Measurements from ENCODE around the gene PITRM1.
"Not testable (repeated sequence)": the region's sequence is repeated elsewhere in the genome, so short reads cannot be mapped to it uniquely, and the experiment has no call there.

The PITRM1 gene

DNA sequence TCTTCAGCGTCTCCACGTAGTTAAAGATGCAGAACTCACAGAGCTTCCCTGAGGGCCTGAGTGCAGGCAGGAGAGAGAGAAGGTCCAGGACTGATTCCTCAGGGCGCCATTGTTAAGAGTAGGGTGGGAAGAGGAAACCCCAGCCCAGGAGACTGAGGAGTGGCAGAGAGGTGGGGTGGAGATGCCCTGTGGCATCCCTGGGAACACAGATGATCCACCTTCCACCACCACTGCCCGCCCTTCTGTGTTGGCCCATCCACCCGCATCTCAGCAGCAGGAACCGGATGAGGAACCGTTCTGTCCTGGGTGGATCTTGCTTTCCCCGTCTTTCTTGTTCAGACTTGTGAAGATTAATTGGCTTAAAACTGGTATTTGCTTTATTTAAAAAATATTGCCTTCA, 56.9 kb downstream of the PITRM1 start:
- no peak for DNase-seq

DNA sequence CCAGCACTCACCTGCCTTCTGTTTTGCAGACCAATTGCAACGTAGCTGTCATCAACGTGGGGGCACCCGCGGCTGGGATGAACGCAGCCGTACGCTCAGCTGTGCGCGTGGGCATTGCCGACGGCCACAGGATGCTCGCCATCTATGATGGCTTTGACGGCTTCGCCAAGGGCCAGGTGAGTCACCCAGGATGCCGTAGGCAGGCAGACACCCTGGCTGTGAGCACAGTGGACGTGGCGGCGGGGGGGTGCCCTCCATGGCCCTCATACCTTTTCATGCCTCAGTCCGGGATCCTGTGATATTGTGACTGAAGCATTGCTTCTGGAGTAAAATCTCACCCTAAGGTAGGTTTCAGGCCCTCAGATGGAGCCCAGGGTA, 59.2 kb downstream of the PITRM1 start:
- no peak for DNase-seq

DNA sequence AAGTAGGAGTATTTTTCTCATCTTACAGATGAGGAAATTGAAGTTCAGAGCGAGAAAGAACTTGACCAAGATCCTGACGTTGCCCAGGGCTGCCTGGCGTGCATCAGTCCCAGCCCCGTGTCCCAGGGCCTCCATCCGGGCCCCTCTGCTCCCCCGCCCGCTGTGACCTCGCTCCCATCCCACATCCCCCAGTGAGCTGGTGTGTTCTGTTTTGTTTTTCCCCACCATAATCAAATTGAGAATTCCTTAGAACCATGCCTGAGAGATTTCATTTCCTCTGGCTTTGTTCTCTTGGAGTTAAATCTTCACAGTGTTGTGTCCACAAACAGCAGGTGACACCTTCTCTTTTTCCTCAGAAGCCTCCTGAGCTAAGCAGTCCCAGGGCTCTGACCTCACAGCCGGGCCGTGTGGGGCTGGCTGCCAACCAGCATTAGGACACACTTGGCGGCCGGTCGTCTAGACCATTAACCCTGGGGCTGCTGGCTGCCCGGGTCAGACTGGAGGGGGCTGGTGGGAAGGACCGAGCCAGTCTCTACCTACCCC, 60.9 kb downstream of the PITRM1 start:
- no peak for DNase-seq

DNA sequence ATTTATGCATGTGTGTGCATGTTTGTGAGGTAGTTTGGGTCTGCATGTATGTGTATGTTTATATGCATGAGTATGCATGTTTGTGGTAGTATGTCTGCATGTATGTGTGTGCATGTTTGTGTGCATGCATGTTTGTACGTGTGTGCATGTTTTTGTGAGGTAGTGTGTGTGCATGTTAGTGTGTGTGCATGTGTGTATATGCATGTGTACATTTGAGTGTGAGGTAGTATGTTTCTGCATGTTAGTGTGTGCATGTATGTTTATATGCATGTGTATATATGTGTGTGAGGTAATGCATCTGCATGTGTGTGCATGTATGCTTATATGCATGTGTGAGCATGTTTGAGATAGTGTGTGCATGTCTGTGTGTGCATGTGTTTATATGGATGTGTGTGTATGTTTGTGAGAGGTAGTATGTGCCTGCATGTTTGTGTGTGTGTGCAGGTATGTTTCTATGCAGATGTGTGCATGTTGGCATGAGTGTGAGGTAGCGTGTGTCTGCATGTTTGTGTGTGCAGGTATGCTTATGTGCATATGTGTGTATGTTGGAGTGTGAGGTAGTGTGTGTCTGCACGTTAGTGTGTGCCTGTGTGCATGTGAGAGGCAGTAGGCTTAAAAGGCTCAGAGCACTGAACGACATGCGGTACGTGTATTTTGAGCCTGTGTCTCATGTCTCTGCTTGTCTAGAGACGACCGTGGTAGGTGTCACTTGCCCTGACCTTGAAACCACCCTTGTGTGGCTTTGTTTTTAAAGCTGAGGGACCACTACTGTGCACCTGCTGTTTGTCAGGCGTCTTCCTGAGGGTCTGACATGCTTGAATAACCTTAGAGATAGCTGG, 61.6 kb downstream of the PITRM1 start:
- DNase-seq = no peak

DNA sequence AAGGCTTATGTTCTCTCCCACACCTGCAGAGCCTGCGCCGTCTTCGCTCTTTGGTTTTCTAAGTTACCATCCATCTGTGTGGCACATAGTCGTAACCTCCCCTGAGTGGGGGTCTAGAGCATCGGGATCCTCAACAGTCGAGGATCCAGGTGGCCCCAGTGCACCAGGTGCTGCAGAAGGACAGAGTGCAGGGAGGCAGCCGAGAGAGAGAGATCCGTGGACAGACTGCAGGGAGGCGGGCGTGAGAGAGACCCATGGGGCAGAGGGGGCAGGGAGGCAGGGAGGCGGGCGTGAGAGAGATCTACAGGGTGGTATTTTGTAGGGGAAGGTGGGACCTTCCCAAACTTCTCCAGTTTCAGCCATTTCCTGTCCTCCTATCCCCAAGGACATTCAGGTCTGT, 62.9 kb downstream of the PITRM1 start:
- DNase-seq = no peak

DNA sequence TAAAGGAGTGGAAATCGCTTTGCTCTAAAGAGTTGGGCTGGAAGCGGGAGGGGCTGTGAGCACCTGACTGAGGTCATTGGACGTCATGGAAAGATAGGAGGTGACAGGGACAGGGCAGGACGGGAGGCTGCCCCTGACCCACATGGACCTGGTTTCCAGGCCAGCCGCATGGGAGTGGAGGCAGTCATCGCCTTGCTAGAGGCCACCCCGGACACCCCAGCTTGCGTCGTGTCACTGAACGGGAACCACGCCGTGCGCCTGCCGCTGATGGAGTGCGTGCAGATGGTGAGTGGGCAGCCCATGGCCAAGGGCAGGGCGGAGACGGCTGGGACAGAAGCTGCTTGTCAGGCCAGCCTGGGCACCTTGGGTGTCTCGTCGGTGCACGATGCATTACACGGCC, 63.4 kb downstream of the PITRM1 start:
- DNase-seq = no peak

DNA sequence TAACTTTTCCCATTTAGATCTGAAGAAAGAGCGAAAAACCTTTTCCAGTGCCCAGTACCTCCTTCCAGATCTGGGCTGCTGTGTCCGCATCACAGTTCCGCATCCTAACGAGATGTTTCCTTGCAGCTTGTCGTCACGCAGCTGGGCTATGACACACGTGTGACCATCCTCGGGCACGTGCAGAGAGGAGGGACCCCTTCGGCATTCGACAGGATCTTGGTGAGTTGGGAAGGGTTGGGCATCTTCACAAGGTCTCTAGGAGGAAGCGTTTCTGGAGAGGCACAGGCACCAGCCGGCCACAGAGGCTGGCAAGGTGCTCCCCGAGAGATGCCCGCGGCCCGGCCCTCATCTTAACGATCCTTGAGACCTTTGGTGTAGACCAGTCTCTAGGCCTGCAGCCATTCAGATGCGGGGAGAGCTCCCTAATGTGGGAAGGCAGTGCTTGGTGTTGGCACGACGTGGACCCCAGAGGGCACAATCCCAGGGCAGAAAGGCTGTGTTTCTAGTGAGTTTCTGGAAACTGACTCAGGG, 63.9 kb downstream of the PITRM1 start:
- DNase-seq = no peak

DNA sequence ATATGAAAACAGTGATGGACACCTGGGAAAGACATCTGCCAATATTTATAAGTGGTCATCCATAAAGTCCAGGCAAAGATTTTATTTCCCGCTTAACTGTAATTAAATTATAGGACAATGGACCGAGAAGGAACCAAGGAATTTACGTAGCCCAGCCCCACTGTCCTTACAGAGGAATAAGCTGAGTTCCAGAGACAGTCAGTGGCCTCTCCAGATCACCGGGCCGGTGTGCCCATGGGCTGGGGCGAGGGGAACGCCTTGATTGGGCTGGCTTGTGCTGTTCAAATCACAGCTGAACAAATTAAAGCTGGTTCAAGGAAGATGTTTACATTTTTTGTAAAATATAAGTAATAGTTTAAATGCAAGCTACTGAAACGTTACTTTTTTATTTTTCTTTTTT, 64.5 kb downstream of the PITRM1 start:
- DNase-seq = no peak

DNA sequence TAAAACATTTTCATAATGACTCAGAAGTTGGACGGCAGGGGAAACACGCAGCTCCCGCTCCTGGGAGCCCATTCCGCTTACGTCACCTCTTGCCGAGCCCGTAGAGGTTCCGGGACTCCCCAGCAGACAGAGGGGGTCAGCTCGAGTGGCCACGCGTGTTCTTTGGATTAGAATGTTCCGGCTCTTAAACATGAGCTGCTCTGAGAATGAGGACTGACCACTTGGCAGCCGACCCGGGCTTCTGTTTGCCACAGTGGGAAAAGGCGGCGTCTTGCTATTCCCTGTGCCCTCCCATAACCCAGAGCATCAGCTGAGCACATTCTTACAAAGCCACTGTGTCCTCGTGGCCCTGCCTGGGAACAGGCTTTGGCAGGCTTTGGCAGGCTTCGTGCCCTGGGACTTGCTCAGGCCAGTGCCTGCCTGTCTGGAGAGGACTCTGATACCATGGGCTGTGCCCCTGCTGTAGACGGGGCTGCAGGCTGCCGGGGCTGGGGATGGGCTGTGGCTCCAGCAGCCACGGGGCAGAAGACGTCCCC, 65.1 kb downstream of the PITRM1 start:
- DNase-seq = no peak

DNA sequence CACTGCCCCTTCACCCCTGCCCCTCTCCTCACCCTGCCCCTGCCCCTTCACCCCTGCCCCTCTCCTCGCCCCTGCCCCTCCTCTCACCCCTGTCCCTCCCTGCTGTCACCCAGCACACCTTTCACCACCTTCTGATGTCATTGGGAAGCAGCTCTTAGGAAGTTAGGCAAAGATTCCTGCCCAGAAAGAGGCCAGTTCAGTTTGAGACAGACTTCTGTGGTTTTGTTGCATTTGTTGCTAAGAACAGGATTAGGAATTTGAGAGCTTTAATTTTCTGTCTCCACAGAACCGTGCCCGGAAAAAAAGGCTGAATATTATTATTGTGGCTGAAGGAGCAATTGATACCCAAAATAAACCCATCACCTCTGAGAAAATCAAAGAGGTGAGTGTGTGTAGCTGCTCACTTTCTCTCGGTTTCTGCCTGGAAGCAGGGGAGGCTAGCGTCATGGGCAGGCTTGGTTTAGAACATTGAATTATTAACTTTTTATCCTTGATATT, 65.6 kb downstream of the PITRM1 start:
- DNase-seq = no peak

DNA sequence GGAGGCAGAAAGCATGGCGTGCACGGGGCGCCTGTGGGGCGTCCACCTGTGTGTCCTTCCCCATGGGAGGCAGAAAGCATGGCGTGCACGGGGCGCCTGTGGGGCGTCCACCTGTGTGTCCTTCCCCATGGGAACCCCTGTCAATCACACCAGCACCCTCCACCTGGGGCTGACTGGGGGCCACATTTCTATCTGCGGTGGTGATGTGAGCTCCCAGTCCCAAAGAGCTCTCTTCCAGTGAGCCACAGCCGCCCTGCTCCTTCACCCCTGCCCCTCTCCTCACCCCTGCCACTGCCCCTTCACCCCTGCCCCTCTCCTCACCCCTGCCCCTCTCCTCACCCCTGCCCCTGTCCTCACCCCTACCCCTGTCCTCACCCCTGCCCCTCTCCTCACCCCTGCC, 66.3 kb downstream of the PITRM1 start:
- not testable (repeated sequence) for DNase-seq

DNA sequence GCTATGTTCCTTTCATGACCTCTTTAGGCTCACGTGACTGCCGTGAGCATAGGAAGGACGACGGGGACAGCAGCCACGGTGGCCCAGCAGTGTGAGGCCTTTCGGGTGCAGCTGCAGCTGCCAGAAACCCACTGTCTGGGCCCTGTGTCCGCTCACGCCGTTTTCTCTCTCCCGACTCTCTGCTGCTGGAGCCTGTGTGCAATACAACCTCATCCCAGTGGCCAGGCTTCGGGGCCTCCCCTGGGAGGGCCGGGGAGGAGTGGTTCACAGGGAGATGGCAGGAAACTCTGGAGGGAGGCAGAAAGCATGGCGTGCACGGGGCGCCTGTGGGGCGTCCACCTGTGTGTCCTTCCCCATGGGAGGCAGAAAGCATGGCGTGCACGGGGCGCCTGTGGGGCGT, 66.7 kb downstream of the PITRM1 start:
- DNase-seq = no peak

DNA sequence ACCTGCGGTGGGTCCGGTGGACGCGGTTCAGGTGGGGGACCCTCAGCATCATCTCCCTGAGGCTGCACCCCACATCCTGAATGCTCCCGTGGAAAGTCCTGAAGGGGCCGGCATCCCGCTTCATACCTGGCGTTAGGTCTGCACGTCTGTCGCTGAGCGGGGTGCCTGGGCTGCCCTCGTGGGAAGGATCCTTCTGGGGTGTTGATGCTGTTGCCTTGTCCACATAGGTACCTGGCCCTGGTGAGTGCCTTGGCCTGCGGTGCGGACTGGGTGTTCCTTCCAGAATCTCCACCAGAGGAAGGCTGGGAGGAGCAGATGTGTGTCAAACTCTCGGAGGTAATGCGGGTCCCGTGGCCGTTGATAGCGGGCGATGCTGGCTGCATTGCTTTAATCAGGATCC, 67.4 kb downstream of the PITRM1 start:
- no peak for DNase-seq

DNA sequence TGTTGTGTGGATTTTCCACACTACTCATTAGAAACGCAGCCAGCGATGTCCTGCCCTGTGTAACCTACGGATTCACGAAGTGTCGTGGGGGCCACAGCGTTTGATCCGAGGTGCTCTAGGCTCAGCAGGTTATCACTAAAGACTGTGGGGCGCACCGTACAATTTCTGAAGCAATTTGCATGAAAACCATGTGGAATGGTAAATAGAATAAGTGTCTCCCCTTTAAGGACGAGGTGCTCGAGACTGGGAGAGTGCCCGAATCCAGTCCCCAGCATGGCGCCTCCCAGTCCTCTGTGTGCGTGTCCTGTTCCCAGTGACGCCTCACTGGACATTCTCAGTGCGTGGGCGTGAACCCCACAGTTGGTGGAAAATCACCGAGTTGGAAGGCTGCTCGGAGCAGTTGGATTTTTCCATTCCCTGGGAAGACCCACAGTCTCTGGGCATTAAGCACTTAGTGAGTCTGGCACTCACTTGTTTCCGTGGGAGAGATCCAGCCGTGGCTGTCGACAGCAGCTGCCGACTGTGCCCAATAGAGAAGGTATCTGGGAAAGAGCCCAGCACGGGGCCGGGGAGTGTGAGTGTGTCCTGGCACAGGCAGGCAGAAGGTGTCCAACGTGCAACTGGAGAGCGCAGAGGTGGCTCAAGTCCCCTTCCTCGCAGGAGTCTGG, 68.2 kb downstream of the PITRM1 start:
- no peak for DNase-seq

DNA sequence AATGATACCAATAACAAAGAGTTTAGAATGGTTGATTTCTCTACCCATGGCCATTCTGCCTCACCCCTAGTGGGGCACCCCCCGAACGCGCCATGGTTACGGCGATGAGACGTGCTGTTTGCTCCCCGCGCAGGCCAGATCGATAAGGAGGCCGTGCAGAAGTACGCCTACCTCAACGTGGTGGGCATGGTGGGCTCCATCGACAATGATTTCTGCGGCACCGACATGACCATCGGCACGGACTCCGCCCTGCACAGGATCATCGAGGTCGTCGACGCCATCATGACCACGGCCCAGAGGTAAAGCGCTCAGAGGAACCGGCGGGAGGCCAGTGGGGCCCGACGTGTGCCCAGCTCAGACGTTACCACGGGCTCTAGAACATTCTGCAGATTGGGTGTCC, 68.9 kb downstream of the PITRM1 start:
- DNase-seq = no peak

DNA sequence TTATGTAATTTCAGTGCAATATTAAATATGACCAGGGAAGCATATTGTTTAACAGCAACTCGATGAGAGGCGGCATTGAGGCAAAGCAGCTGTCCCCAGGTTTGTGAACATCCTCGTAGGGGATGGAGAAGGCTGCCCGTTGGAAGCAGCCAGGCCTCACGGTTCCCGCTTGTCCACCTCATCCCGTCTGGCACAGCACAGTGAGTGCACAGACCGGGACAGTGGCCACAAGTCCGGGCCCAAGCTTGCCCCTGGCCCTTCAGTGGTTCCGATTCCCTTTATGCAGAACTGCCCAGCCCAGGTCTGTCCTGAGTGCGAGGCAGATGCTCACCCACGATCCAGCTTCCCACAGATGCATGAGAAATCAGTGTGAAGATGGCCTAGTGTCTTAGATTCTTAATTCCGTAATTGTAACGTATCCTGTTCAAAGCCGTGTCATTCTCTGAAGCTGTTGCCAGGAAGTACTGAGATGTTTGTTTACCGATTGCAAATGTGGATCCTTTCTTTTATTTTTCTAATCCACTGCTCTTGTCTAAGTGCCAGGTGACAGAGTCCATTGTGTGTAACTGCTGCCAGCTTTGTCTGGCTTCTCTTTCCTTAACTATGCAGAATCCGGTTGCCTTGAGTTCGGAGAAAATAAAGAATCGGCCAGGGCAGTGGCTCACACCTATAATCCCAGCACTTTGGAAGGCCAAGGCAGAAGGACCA, 69.7 kb downstream of the PITRM1 start:
- peak; percentile 31 for DNase-seq

DNA sequence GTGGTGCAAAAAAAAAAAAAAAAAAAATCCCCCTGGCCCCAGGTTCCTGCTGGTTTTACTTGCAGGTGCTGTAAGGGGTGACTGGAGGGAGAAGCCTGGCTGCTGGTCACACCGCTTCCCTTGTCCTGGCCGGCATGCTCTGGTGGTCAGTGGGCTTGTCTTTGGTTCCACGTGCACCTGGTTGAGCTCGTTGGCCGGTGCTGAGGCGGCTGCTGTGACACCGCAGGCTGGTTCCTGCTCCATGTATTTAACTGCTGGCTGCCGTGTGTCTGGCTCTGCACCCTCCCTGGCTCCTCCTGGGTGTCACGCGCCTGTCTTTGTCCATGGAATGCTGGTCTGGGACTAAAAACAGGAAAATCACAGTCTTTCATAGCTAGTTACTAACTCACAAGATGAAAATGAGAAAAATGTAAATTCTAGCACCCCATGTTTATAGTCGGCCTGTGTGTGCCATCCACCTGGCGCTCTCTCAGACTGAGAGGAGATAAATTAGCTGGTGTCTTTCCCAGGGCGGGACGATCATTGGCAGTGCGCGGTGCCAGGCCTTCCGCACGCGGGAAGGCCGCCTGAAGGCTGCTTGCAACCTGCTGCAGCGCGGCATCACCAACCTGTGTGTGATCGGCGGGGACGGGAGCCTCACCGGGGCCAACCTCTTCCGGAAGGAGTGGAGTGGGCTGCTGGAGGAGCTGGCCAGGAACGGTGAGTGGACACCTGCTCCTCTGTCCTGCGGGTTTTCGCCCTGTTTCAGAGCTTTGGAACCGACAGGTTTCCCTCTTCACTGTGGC, 71.5 kb downstream of the PITRM1 start:
- DNase-seq = no peak

DNA sequence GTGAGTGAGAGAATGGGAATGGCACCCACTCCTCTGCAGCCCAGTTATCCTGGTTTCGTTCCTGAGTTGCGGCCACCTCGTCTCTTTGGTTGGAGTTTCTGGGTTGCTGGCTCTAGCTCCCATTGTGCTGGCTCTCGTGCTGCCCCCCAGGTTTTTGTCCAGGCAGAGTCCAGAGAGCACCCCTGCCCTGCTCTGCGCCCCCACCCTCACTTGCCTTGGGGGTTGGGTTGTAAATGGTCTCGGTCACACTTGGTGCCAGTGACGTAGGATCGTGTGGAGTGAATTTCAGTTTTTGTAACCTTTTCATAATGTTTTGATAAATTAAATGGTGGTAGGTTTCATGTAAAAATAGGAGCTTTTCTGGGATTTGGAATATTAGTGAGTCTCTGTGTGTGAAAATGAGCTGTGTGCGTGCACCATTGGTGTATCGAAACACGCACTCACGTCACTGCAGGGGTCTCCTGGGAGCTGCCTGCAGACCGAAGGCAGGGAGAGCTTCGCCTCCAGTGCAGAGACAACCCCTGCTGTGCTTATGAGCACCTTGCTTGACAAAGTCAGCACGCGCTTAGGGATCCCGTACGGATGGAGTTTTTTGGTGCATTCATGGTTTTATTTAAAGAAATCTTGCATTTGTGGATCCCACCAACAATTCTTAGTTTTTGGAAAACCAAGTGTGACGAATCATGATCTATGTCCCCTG, 72.3 kb downstream of the PITRM1 start:
- DNase-seq = no peak

DNA sequence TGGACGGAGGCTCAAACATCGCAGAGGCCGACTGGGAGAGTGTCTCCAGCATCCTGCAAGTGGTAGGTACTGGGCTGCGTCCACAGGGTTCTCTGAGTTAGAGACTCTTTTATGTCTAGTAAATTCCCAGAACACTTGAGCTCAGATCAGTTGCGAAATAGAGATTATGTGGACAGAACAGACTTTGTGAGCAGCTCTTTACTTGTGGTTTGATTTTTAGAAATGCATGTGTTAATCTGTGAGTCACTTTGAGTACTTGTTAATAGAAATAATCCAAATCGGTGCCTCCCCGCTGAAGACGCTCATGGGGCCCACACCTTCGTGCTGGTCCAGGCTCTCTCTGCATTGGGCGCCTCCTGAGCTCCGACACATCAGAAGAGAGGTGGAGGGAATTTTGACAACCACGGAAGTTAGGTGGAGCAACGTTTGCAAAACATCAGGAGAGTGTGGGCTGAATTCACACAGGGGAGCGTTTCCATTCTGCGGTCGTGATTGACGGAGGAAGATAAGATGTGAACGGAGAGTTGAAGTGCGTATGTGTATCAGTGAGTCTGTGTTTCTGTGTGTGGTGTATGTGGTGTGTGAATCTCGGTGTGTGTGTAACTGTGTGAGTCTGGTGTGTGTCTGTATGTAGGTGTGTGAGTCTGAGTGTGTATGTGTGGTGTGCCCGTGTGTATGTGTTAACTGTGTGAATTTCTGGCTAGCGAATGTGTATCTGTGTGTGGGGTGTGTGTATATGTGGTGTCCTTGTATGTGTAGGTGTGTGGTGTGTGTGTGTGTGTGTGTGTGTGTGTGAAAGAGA, 73.1 kb downstream of the PITRM1 start:
- no peak for DNase-seq

DNA sequence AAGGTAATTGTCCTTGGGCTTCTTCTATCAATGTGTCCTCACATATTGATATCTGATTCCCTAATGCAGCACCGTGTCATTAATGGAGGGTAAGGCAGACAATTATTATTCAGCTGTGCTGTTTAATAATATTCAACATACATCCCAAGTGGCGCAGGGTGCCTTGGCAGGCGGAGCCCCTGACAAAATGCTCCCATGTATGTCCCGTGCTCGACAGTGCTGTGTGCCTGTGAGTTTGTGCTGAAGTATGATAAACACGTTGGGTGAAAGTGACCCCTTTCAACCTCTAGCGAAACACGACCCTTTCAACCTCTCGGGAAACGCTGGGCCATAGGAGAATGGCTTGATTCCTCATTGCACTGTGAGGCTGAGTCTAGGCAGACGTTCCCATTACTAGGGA, 73.9 kb downstream of the PITRM1 start:
- DNase-seq = no peak

DNA sequence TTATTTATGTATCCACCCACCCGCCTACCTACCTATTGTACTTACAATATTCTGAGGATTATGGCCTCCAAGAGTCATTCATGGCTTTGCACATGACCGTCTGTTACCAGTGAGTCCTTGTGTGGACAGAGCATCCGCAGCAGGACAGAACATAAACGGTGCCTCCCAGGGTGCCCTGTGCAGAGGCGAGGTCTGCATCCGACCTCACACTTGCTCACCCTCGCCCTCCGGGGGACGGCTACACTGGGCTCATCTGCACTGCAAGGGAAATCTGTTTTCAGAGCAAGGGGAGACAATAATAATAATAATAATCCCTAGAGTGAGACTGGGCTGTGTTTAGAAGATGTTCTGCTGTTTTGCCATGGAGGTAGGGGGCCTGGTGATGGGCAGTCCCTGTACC, 75.4 kb downstream of the PITRM1 start:
- no peak for DNase-seq

Measured in DMS153 (cell line).